RWPE2 (cell line): ENCODE data around the gene SYTL5.

Source experiments
- ATAC-seq: fragments of 200-7000 bp; cut with Tn5 transposase; 3 replicates; pipeline ENCODE4 v1.9.1; 2021; ENCODE audit warnings: low read depth
- DNase-seq: peaks from one replicate; pipeline ENCODE4 v3.0.0-alpha.2; 2020; ENCODE audit warnings: low spot score
- H3K27ac ChIP-seq: fragments of 450-650 bp; 2 replicates; pipeline ENCODE4 v1.5.1; 2017; ENCODE audit warnings: mild to moderate bottlenecking; ENCODE audit not compliant: poor library complexity, severe bottlenecking
- H3K27me3 ChIP-seq: fragments of 250-450 bp; sonication (Bioruptor Pico); 2 replicates; pipeline ENCODE4 v1.5.1; 2021; ENCODE audit warnings: mild to moderate bottlenecking, moderate library complexity; ENCODE audit not compliant: insufficient read depth, poor library complexity, severe bottlenecking
- H3K36me3 ChIP-seq: fragments of 250-450 bp; sonication (Bioruptor Pico); 2 replicates; pipeline ENCODE4 v1.5.1; 2020; ENCODE audit warnings: low read depth, mild to moderate bottlenecking, moderate library complexity
- H3K4me1 ChIP-seq: fragments of 250-450 bp; sonication (Bioruptor Pico); 2 replicates; pipeline ENCODE4 v1.5.1; 2021; ENCODE audit warnings: mild to moderate bottlenecking, moderate library complexity; ENCODE audit not compliant: insufficient read depth, poor library complexity, severe bottlenecking
- H3K4me3 ChIP-seq: fragments of 250-450 bp; sonication (Bioruptor Pico); 2 replicates; pipeline ENCODE4 v1.5.1; 2021; ENCODE audit warnings: mild to moderate bottlenecking, moderate library complexity; ENCODE audit not compliant: severe bottlenecking
- H3K9me3 ChIP-seq: fragments of 250-450 bp; sonication (Bioruptor Pico); 2 replicates; pipeline ENCODE4 v1.5.1; 2021; ENCODE audit warnings: mild to moderate bottlenecking, moderate library complexity; ENCODE audit not compliant: severe bottlenecking
- CTCF ChIP-seq: fragments of 450-650 bp; IDR thresholded peaks from one replicate; pipeline ENCODE4 v1.5.1; 2017; ENCODE audit warnings: mild to moderate bottlenecking, moderate library complexity; ENCODE audit not compliant: poor library complexity, severe bottlenecking

SYTL5 gene

GRCh38 chrX:38151441-38151840 lies 145.1 kb downstream of the SYTL5 start:
- no peaks in the 10 kb centered on the region for H3K4me1 ChIP-seq
- H3K27me3 ChIP-seq = no peaks in the 10 kb centered on the region
- H3K27ac ChIP-seq = no peak overlapping the region
- ATAC-seq (no peak), DNase-seq (no peak)
- H3K9me3 ChIP-seq = no peaks in the 10 kb centered on the region
- no peak overlapping the region for H3K4me3 ChIP-seq
- H3K36me3 ChIP-seq = no peaks in the 10 kb centered on the region
- TF ChIP-seq CTCF = no peak

GRCh38 chrX:38154340-38154739 lies 148.0 kb downstream of the SYTL5 start:
- no peaks in the 10 kb centered on the region for H3K9me3 ChIP-seq
- TF ChIP-seq CTCF = no peak
- H3K4me1 ChIP-seq = no peaks in the 10 kb centered on the region
- H3K27me3 ChIP-seq = no peaks in the 10 kb centered on the region
- no peak overlapping the region for H3K4me3 ChIP-seq
- DNase-seq (no peak), ATAC-seq (no peak)
- no peak overlapping the region for H3K27ac ChIP-seq
- no peaks in the 10 kb centered on the region for H3K36me3 ChIP-seq

- no peak overlapping the region for H3K4me3 ChIP-seq
- no peak overlapping the region for H3K27ac ChIP-seq
- H3K4me1 ChIP-seq = no peaks in the 10 kb centered on the region
- no peaks in the 10 kb centered on the region for H3K27me3 ChIP-seq
- TF ChIP-seq CTCF = no peak
- no peak for ATAC-seq
- no peaks in the 10 kb centered on the region for H3K9me3 ChIP-seq
- DNase-seq = no peak
- no peaks in the 10 kb centered on the region for H3K36me3 ChIP-seq
These were observed 148.5 kb downstream of the SYTL5 start for GRCh38 chrX:38154818-38155217.

DNA sequence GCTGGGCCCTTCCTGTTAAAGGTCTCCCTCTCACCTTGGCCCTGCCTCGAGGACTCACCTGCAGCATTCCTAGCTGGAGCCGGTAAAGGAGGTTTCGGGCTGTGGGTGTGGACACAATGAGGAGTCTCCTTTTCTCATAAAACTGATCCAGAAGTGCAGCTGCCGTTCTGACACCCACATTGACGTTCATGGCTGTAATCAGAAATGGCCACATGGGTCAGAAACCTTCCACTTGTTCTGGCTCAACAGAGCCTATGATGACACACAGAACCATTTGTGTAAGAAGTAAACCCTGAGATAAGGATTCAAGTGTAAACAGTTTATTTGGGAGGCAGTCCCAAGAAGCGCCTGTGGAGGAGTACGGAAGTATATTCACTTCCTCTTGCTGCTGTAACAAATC lies 150.5 kb downstream of the SYTL5 start:
- no peaks in the 10 kb centered on the region for H3K27me3 ChIP-seq
- no peak for TF ChIP-seq CTCF
- H3K4me3 ChIP-seq = no peak overlapping the region
- no peaks in the 10 kb centered on the region for H3K4me1 ChIP-seq
- ATAC-seq (no peak), DNase-seq (no peak)
- no peaks in the 10 kb centered on the region for H3K36me3 ChIP-seq
- no peak overlapping the region for H3K27ac ChIP-seq
- H3K9me3 ChIP-seq = no peaks in the 10 kb centered on the region

DNA sequence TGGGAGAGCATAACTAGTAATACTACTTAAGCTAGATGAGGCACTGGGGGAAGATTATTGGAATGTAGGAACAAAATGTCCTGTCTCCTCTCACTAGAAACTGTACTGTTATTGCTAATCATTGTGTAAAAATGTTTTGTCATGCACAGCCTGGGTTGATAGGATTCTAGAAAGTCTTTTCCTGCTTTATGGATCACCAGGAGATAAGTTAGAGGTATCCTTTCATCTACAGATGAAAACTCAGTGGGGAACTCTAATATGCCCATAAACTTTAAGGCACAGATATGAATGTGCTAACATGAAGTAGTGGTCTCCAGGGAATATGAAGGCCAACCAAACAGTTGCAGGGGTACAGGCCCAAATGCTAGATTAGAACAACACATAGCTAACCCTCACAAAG lies 156.8 kb downstream of the SYTL5 start:
- H3K36me3 ChIP-seq = no peaks in the 10 kb centered on the region
- TF ChIP-seq CTCF = no peak
- no peaks in the 10 kb centered on the region for H3K27me3 ChIP-seq
- ATAC-seq = no peak
- H3K9me3 ChIP-seq = no peaks in the 10 kb centered on the region
- no peaks in the 10 kb centered on the region for H3K4me1 ChIP-seq
- no peak overlapping the region for H3K4me3 ChIP-seq
- no peak for DNase-seq
- H3K27ac ChIP-seq = no peak overlapping the region
